T-cell (primary cell): ENCODE results near the gene PAF1. TPM values are rescaled to one million over a fixed set of nuclear protein-coding genes. Genes with fewer than 3 reads are reported as not detected.
"Not testable (repeated sequence)": the region's sequence is repeated elsewhere in the genome, so short reads cannot be mapped to it uniquely, and the experiment has no call there.

ENCODE experiments used
- ATAC-seq, 4 experiments: fragments of 200-7000 bp in 3 of 4; fragments of 150-1000 bp in 1 of 4; cut with Tn5 transposase; replicated peaks in 1 of 4; 1 replicate in 3 of 4; 2 replicates in 1 of 4; pipeline ENCODE4 v1.10.0; 2021; ENCODE audit warnings: moderate library complexity in 3 of 4, mild to moderate bottlenecking in 2 of 4, moderate number of reproducible peaks in 1 of 4
- CTCF ChIA-PET, 2 donors: fragments of 300-600 bp; sonication (Branson Sonifier 250); formaldehyde crosslinking; loops; one replicate each; lab custom pipeline; 2022; ENCODE audit warnings: antibody characterized with exemption in 2 of 2; lab: Charles Lee
- POLR2A ChIA-PET, 2 donors: fragments of 300-600 bp; sonication (Branson Sonifier 250); formaldehyde crosslinking; loops; one replicate each; lab custom pipeline; 2022; ENCODE audit warnings: antibody characterized with exemption in 2 of 2; lab: Charles Lee
- DNase-seq, 35 experiments: peaks; one replicate each; pipeline versions ENCODE4 v3.0.0 to v3.0.0-alpha.2; 2013 to 2023
- H3K27ac ChIP-seq: one replicate; pipeline ENCODE4 v1.5.1; 2013; ENCODE audit warnings: low read length
- H3K27me3 ChIP-seq, 2 experiments: replicated peaks in 1 of 2; 1 replicate in 1 of 2; 2 replicates in 1 of 2; pipeline versions ENCODE4 v1.6.1 to v1.7.0; 2013; ENCODE audit warnings: low read length in 1 of 2, mixed read lengths in 1 of 2; ENCODE audit not compliant: control insufficient read depth in 2 of 2, insufficient read depth in 2 of 2; ENCODE audit errors: extremely low read depth in 1 of 2
- H3K36me3 ChIP-seq, 2 donors: 1 replicate in 1 of 2; 2 replicates in 1 of 2; pipeline versions ENCODE4 v1.6.1 to v1.7.0; 2013; ENCODE audit warnings: low read length in 1 of 2; ENCODE audit not compliant: control insufficient read depth in 2 of 2, insufficient read depth in 1 of 2; ENCODE audit errors: extremely low read depth in 1 of 2
- H3K4me1 ChIP-seq, 2 experiments: 1 replicate in 1 of 2; 2 replicates in 1 of 2; pipeline versions ENCODE4 v1.6.1 to v1.7.0; 2013; ENCODE audit warnings: low read length in 2 of 2, mixed read lengths in 1 of 2; ENCODE audit not compliant: insufficient read depth in 2 of 2, control insufficient read depth in 1 of 2; ENCODE audit errors: extremely low read depth in 1 of 2
- H3K4me3 ChIP-seq, 2 donors: 1 replicate in 1 of 2; 2 replicates in 1 of 2; pipeline versions ENCODE4 v1.5.1 to v1.7.0; 2013; ENCODE audit warnings: mild to moderate bottlenecking in 2 of 2, low read length in 1 of 2, moderate library complexity in 1 of 2; ENCODE audit not compliant: control insufficient read depth in 1 of 2; ENCODE audit errors: extremely low read depth in 1 of 2
- H3K9me3 ChIP-seq: 2 replicates; pipeline ENCODE4 v1.7.0; 2013
- H3K27ac Mint-ChIP-seq, 2 donors: one replicate each; pipeline ENCODE4 v1.8.0; 2020 to 2021; ENCODE audit warnings: mild to moderate bottlenecking in 2 of 2, mixed read lengths in 2 of 2
- H3K27me3 Mint-ChIP-seq, 2 donors: one replicate each; pipeline ENCODE4 v1.8.0; 2021 to 2022; ENCODE audit warnings: mixed read lengths in 2 of 2
- H3K36me3 Mint-ChIP-seq: one replicate; pipeline ENCODE4 v1.8.0; 2021; ENCODE audit warnings: mixed read lengths
- H3K4me1 Mint-ChIP-seq, 3 donors: one replicate each; pipeline ENCODE4 v1.8.0; 2020 to 2022; ENCODE audit warnings: mixed read lengths in 3 of 3, mild to moderate bottlenecking in 1 of 3
- H3K4me3 Mint-ChIP-seq, 3 donors: one replicate each; pipeline ENCODE4 v1.8.0; 2020 to 2022; ENCODE audit warnings: mild to moderate bottlenecking in 3 of 3, mixed read lengths in 3 of 3, moderate library complexity in 3 of 3
- H3K9me3 Mint-ChIP-seq, 3 donors: one replicate each; pipeline ENCODE4 v1.8.0; 2020 to 2022; ENCODE audit warnings: mixed read lengths in 3 of 3
- WGBS: methylation state at CpG from one replicate; pipeline ENCODE4 v1.1.5; 2013; ENCODE audit warnings: missing lambda C conversion rate; ENCODE audit not compliant: insufficient coverage; 5-methylcytosine and 5-hydroxymethylcytosine counted together
- total RNA-seq, 35 experiments: library from RNA in 6 of 35; stranded (reverse) in 6 of 35; fragments of 120-200 nt in 1 of 35; gene quantifications; one replicate each; pipeline versions ENCODE4 v1.2.1 to v1.2.4 and lab custom pipeline; 2013 to 2026

Gene PAF1
- total RNA-seq, 5 donors from 2014 or later (not counting 1 experiment from before 2014, with no cell fraction given): 43.0 to 96.1 (median 45.9) TPM

GRCh38 chr19:39382991-39383828 lies 7.7 kb downstream of the PAF1 start:
- Mint-ChIP-seq H3K9me3 (no peaks in the 10 kb centered on the region), H3K27ac (no peak overlapping the region)
- no peak overlapping the region for H3K27ac ChIP-seq

GRCh38 chr19:39381910-39382611 lies 8.8 kb downstream of the PAF1 start:
- Histone ChIP-seq H3K9me3 (no peaks in the 10 kb centered on the region), H3K27me3 (no peaks in the 10 kb centered on the region), H3K4me1 (no peaks in the 10 kb centered on the region), H3K36me3 (peaks cover 22 to 91% of the 10 kb centered on the region in 2 donors), H3K4me3 (no peak overlapping the region), H3K27ac (no peak overlapping the region)
- 86% methylated on average over 9 of the region's 10 CpGs for WGBS
- ATAC-seq: no peak
- no peak for DNase-seq
- H3K36me3 Mint-ChIP-seq: peaks cover 55% of the 10 kb centered on the region
- H3K27me3 Mint-ChIP-seq: no peaks in the 10 kb centered on the region
- no peaks in the 10 kb centered on the region for H3K9me3 Mint-ChIP-seq
- H3K4me1 Mint-ChIP-seq: peaks cover 1 to 9% (median 3%) of the 10 kb centered on the region in 3 donors
- H3K27ac Mint-ChIP-seq: peak overlapping the region; percentile 23 to 53
- POLR2A ChIA-PET: interaction anchor here (0.6 to 0.7 kb wide), 2 partner anchors 8 to 322 kb away, joined by 3 to 5 read pairs; no protein-coding TSS in a partner anchor
- CTCF ChIA-PET: interaction anchor here (0.6 to 1.1 kb wide), 3 partner anchors 49 to 99 kb away, joined by 3 read pairs; partner anchors contain the start of gene TIMM50 (in 1 of the 2)
- no peak overlapping the region for H3K4me3 Mint-ChIP-seq

More at GRCh38 chr19:39382991-39383828, 7.7 kb downstream of the PAF1 start:
- H3K4me1 Mint-ChIP-seq: peaks cover 1 to 9% (median 4%) of the 10 kb centered on the region in 3 donors
- Histone ChIP-seq H3K36me3 (peaks cover 18 to 88% of the 10 kb centered on the region in 2 donors), H3K27me3 (no peaks in the 10 kb centered on the region), H3K9me3 (no peaks in the 10 kb centered on the region), H3K4me1 (no peaks in the 10 kb centered on the region), H3K4me3 (no peak overlapping the region)
- DNase-seq: no peak
- 97% methylated on average over 17 of the region's 18 CpGs for WGBS
- no peak overlapping the region for H3K4me3 Mint-ChIP-seq
- no peaks in the 10 kb centered on the region for H3K27me3 Mint-ChIP-seq
- POLR2A ChIA-PET: interaction anchor here in 1 of 2 donors (0.6 kb wide), 1 partner anchor 323 kb away, joined by 5 read pairs; no protein-coding TSS in a partner anchor
- CTCF ChIA-PET: interaction anchor here (0.6 to 1.1 kb wide), 3 partner anchors 52 to 260 kb away, joined by 3 to 6 read pairs (median 3); partner anchors contain the start of gene TIMM50 (in 1 of the 2)
- peaks cover 48% of the 10 kb centered on the region for H3K36me3 Mint-ChIP-seq
- ATAC-seq: peak in 2 of 4 experiments; percentile 13 to 21

- POLR2A ChIA-PET: no interaction called here
- no peaks in the 10 kb centered on the region for H3K9me3 Mint-ChIP-seq
- no peaks in the 10 kb centered on the region for H3K4me1 ChIP-seq
- 97% methylated on average over 13 of the region's 17 CpGs for WGBS
- no peak overlapping the region for H3K4me3 ChIP-seq
- H3K27ac Mint-ChIP-seq: peak overlapping the region in 1 of 2 donors; percentile 22
- DNase-seq (no peak), ATAC-seq (no peak)
- CTCF ChIA-PET: interaction anchor here in 1 of 2 donors (0.6 kb wide), 1 partner anchor 272 kb away, joined by 5 read pairs; no protein-coding TSS in a partner anchor
- no peaks in the 10 kb centered on the region for H3K9me3 ChIP-seq
- H3K27me3 Mint-ChIP-seq: no peaks in the 10 kb centered on the region
- no peaks in the 10 kb centered on the region for H3K27me3 ChIP-seq
- H3K36me3 ChIP-seq: peaks cover 24 to 91% of the 10 kb centered on the region in 2 donors
- H3K4me1 Mint-ChIP-seq: peaks cover under 1 to 3% (median 1%) of the 10 kb centered on the region in 3 donors
- no peak overlapping the region for H3K27ac ChIP-seq
- no peak overlapping the region for H3K4me3 Mint-ChIP-seq
- peaks cover 52% of the 10 kb centered on the region for H3K36me3 Mint-ChIP-seq
Measured at GRCh38 chr19:39380521-39381502, 10.1 kb downstream of the PAF1 start.

- ChIA-PET CTCF (interaction anchor here in 1 of 2 donors (0.6 kb wide), 1 partner anchor 271 kb away, joined by 5 read pairs; no protein-coding TSS in a partner anchor), POLR2A (no interaction called here)
- Mint-ChIP-seq H3K27ac (no peak overlapping the region), H3K4me1 (peaks cover 0 to under 1% (median 0%) of the 10 kb centered on the region in 3 donors), H3K36me3 (peaks cover 60% of the 10 kb centered on the region), H3K4me3 (no peak overlapping the region), H3K27me3 (no peaks in the 10 kb centered on the region), H3K9me3 (no peaks in the 10 kb centered on the region)
- ATAC-seq (no peak), DNase-seq (no peak)
- WGBS: 96% methylated on average over 11 of the region's 14 CpGs
- Histone ChIP-seq H3K9me3 (no peaks in the 10 kb centered on the region), H3K36me3 (peaks cover 22 to 90% of the 10 kb centered on the region in 2 donors), H3K4me1 (no peaks in the 10 kb centered on the region), H3K27ac (no peak overlapping the region), H3K4me3 (no peak overlapping the region), H3K27me3 (no peaks in the 10 kb centered on the region)
Measured at GRCh38 chr19:39379865-39380396, 11.0 kb downstream of the PAF1 start.

GRCh38 chr19:39379366-39379765 lies 11.5 kb downstream of the PAF1 start:
- H3K9me3 Mint-ChIP-seq, H3K4me1 ChIP-seq, DNase-seq, H3K27ac Mint-ChIP-seq, ATAC-seq, CTCF ChIA-PET, H3K4me1 Mint-ChIP-seq, H3K27me3 ChIP-seq, H3K4me3 Mint-ChIP-seq, H3K27ac ChIP-seq, H3K4me3 ChIP-seq, POLR2A ChIA-PET, H3K27me3 Mint-ChIP-seq, H3K9me3 ChIP-seq: not testable (repeated sequence)
- H3K36me3 ChIP-seq: peaks cover 22 to 87% of the 10 kb centered on the region in 2 donors
- H3K36me3 Mint-ChIP-seq: peaks cover 62% of the 10 kb centered on the region
- WGBS: 83% methylated on average over 1 of the region's 4 CpGs
